K562 (cell line): ENCODE results near the gene AAK1. TPM values are rescaled to one million over a fixed set of nuclear protein-coding genes. Genes with fewer than 3 reads are reported as not detected.

ENCODE experiments used
- ATAC-seq: fragments of 200-7000 bp; cut with Tn5 transposase; 3 replicates; pipeline ENCODE4 v1.9.1; 2020; ENCODE audit warnings: moderate library complexity
- BruUV-seq: library from RNA; stranded (reverse); fragments of 400-500 nt; replicated peaks from 2 replicates; lab custom pipeline; 2021; lab: Mats Ljungman, UMichigan
- CTCF ChIA-PET: fragments of 300-600 bp; formaldehyde crosslinking; extraction: SDS; loops from one replicate; lab custom pipeline; 2021; ENCODE audit warnings: low intra/inter-chr PET ratio; lab: Yijun Ruan, JAX
- POLR2A ChIA-PET: fragments of 300-600, 350-650 bp; sonication (Branson Sonifier 250); formaldehyde crosslinking; extraction: SDS; loops from one replicate; lab custom pipeline; 2021; ENCODE audit warnings: antibody characterized with exemption, inconsistent platforms; lab: Yijun Ruan, JAX
- DNase-seq, 4 experiments: peaks; one replicate each; pipeline versions ENCODE4 v3.0.0 to v3.0.0-alpha.2; 2011 to 2018; ENCODE audit warnings: low spot score in 3 of 4, mixed read lengths in 3 of 4; ENCODE audit errors: extremely low read depth in 1 of 4
- FAIRE-seq: peaks from 2 replicates; lab custom pipeline; 2011; peaks lifted over from hg19 to GRCh38; lab: Jason Lieb, UNC
- H2AFZ ChIP-seq: 2 replicates; pipeline ENCODE4 v1.6.0; 2011; ENCODE audit warnings: low read depth, low read length, control low read depth, inconsistent platforms
- H3K27ac ChIP-seq: fragments of 200-600 bp; 3 replicates; pipeline ENCODE4 v1.8.0; 2011; ENCODE audit warnings: low read depth, mild to moderate bottlenecking, control low read depth, inconsistent platforms, low read length, moderate library complexity, mixed read lengths; ENCODE audit errors: extremely low read depth
- H3K27me3 ChIP-seq, 2 experiments: fragments of 300-600 bp in 1 of 2; 2 replicates in 1 of 2; 3 replicates in 1 of 2; pipeline versions ENCODE4 v1.6.0 to v1.8.0; 2011; ENCODE audit warnings: inconsistent platforms in 2 of 2, low read length in 2 of 2, mild to moderate bottlenecking in 1 of 2, mixed read lengths in 1 of 2, moderate library complexity in 1 of 2; ENCODE audit not compliant: control insufficient read depth in 2 of 2, insufficient read depth in 2 of 2
- H3K36me3 ChIP-seq: fragments of 300-600 bp; 3 replicates; pipeline ENCODE4 v1.8.0; 2011; ENCODE audit warnings: mild to moderate bottlenecking, low read length, inconsistent platforms; ENCODE audit not compliant: control insufficient read depth, insufficient read depth
- H3K4me1 ChIP-seq, 2 experiments: fragments of 200-600 bp in 1 of 2; replicated peaks in 1 of 2; 2 replicates in 1 of 2; 3 replicates in 1 of 2; pipeline versions ENCODE4 v1.5.1 to v1.8.0; 2011; ENCODE audit warnings: inconsistent platforms in 2 of 2, low read length in 2 of 2, mild to moderate bottlenecking in 1 of 2, mixed read lengths in 1 of 2, moderate library complexity in 1 of 2; ENCODE audit not compliant: control insufficient read depth in 2 of 2, insufficient read depth in 2 of 2
- H3K4me2 ChIP-seq: 2 replicates; pipeline ENCODE4 v1.6.1; 2011; ENCODE audit warnings: low read length, control low read depth, inconsistent platforms, mixed read lengths; ENCODE audit not compliant: insufficient read depth
- H3K4me3 ChIP-seq: fragments of 200-600 bp; sonication (generic), shearing (Covaris generic); 2 replicates; pipeline ENCODE4 v1.5.1; 2016; ENCODE audit warnings: control low read depth, inconsistent platforms
- H3K79me2 ChIP-seq: fragments of 200-600 bp; 3 replicates; pipeline ENCODE4 v1.8.0; 2011; ENCODE audit warnings: low read length, inconsistent platforms; ENCODE audit not compliant: control insufficient read depth, insufficient read depth
- H3K9ac ChIP-seq, 2 experiments: 2 replicates each; pipeline versions ENCODE4 v1.6.0 to v1.6.1; 2011; ENCODE audit warnings: low read depth in 2 of 2, low read length in 2 of 2, control low read depth in 1 of 2, inconsistent platforms in 1 of 2, mild to moderate bottlenecking in 1 of 2, mixed read lengths in 1 of 2; ENCODE audit not compliant: insufficient read depth in 1 of 2
- H3K9me1 ChIP-seq: one replicate; pipeline ENCODE4 v1.6.0; 2011; ENCODE audit warnings: inconsistent platforms, mild to moderate bottlenecking, low read length, moderate library complexity; ENCODE audit not compliant: control insufficient read depth, insufficient read depth
- H3K9me3 ChIP-seq: replicated peaks from 2 replicates; pipeline ENCODE4 v1.5.1; 2011; ENCODE audit warnings: low read depth, low read length, inconsistent platforms; ENCODE audit not compliant: control insufficient read depth, insufficient read depth
- H4K20me1 ChIP-seq: replicated peaks from 2 replicates; pipeline ENCODE4 v1.6.1; 2011; ENCODE audit warnings: low read length, inconsistent platforms, mixed read lengths; ENCODE audit not compliant: control insufficient read depth, insufficient read depth
- ARHGAP35 ChIP-seq: fragments of 450-650 bp; IDR thresholded peaks from 2 replicates; pipeline ENCODE4 v1.6.1; 2018; ENCODE audit not compliant: partially characterized antibody
- CREM ChIP-seq: IDR thresholded peaks from 2 replicates; pipeline ENCODE4 v1.6.1; 2014; ENCODE audit warnings: antibody characterized with exemption, low read depth
- DACH1 ChIP-seq: fragments of 450-650 bp; IDR thresholded peaks from 2 replicates; pipeline ENCODE4 v1.6.1; 2018; ENCODE audit not compliant: partially characterized antibody
- E2F3 ChIP-seq: fragments of 250-450 bp; sonication (Bioruptor Pico); IDR thresholded peaks from 2 replicates; pipeline ENCODE4 v1.4.0; 2020; ENCODE audit warnings: mild to moderate bottlenecking
- FOXK1 ChIP-seq: sonication (generic); formaldehyde crosslinking; IDR thresholded peaks from 2 replicates; pipeline ENCODE4 v1.8.0; 2022; ENCODE audit warnings: missing genetic modification reagents, mild to moderate bottlenecking, borderline replicate concordance
- GMEB1 ChIP-seq: fragments of 250-450 bp; sonication (Bioruptor Pico); IDR thresholded peaks from 2 replicates; pipeline ENCODE4 v1.4.0; 2020; ENCODE audit warnings: mild to moderate bottlenecking
- GTF3C2 ChIP-seq: IDR thresholded peaks from 3 replicates; pipeline ENCODE4 v1.6.1; 2011; ENCODE audit warnings: borderline replicate concordance, mild to moderate bottlenecking, moderate library complexity; ENCODE audit not compliant: insufficient read length; ENCODE audit errors: extremely low read depth
- HCFC1 ChIP-seq: IDR thresholded peaks from 2 replicates; pipeline ENCODE4 v1.6.1; 2012; ENCODE audit warnings: low read depth, low read length, improper control_type of control experiment
- KDM2B ChIP-seq: fragments of 250-450 bp; sonication (Bioruptor Pico); IDR thresholded peaks from 2 replicates; pipeline ENCODE4 v1.8.0; 2021; ENCODE audit warnings: mild to moderate bottlenecking, moderate library complexity
- KLF16 ChIP-seq: IDR thresholded peaks from 2 replicates; pipeline ENCODE4 v1.6.1; 2016; ENCODE audit warnings: antibody characterized with exemption
- SIN3A ChIP-seq, 2 experiments: fragments of 150-350 bp in 1 of 2; IDR thresholded peaks; 2 replicates each; pipeline ENCODE4 v1.6.1; 2011 to 2016; ENCODE audit warnings: borderline replicate concordance in 2 of 2, low read depth in 2 of 2, low read length in 2 of 2, mild to moderate bottlenecking in 2 of 2, moderate library complexity in 2 of 2; ENCODE audit not compliant: control insufficient read depth in 1 of 2
- SMARCA5 ChIP-seq: fragments of 450-650 bp; IDR thresholded peaks from 2 replicates; pipeline ENCODE4 v1.6.1; 2016
- SOX6 ChIP-seq: fragments of 450-650 bp; IDR thresholded peaks from 2 replicates; pipeline ENCODE4 v1.6.1; 2014; ENCODE audit warnings: mild to moderate bottlenecking
- SP1 ChIP-seq: sonication (generic); formaldehyde crosslinking; IDR thresholded peaks from 2 replicates; pipeline ENCODE4 v1.8.1; 2022; ENCODE audit warnings: mild to moderate bottlenecking, missing genetic modification reagents
- SREBF1 ChIP-seq: fragments of 150-350 bp; IDR thresholded peaks from 2 replicates; pipeline ENCODE4 v1.6.1; 2014; ENCODE audit warnings: antibody characterized with exemption, low read depth, low read length, borderline replicate concordance
- TAF9B ChIP-seq: fragments of 450-650 bp; IDR thresholded peaks from 2 replicates; pipeline ENCODE4 v1.6.1; 2018; ENCODE audit warnings: mild to moderate bottlenecking; ENCODE audit not compliant: partially characterized antibody
- THRB ChIP-seq: fragments of 450-650 bp; formaldehyde crosslinking; conservative IDR thresholded peaks from 2 replicates; pipeline ENCODE4 v1.4.0; 2022; ENCODE audit warnings: mild to moderate bottlenecking, missing genetic modification characterization
- ZNF239 ChIP-seq: fragments of 250-450 bp; sonication (Bioruptor Pico); IDR thresholded peaks from 2 replicates; pipeline ENCODE4 v1.4.0; 2020; ENCODE audit warnings: mild to moderate bottlenecking
- ZSCAN32 ChIP-seq: fragments of 450-650 bp; formaldehyde crosslinking; IDR thresholded peaks from 2 replicates; pipeline ENCODE4 v1.4.0; 2020; ENCODE audit warnings: mild to moderate bottlenecking, moderate library complexity
- WGBS: fragments of 100-300 bp; shearing (Covaris generic); methylation state at CpG from one replicate; pipeline ENCODE4 v1.1.6; 2016; ENCODE audit warnings: low coverage, mixed read lengths; ENCODE audit not compliant: insufficient coverage; ENCODE audit errors: missing lambda C conversion rate; 5-methylcytosine and 5-hydroxymethylcytosine counted together
- in situ Hi-C: fragments of 300-500 bp; cut with MboI; formaldehyde crosslinking; loops from 4 replicates; pipeline ENCODE4 v1.15.0; 2018; ENCODE audit warnings: inconsistent platforms, mixed read lengths
- intact Hi-C: fragments of 100-400 bp; cut with micrococcal nuclease; formaldehyde crosslinking; loops from 2 replicates; pipeline ENCODE4 v1.14.2; 2022
- polyA plus RNA-seq, 8 experiments: library from polyadenylated mRNA; depleted of rRNA in 4 of 8; stranded (reverse) in 5 of 8; unstranded in 3 of 8; fragments of >200 nt; fragmentation: Nextera tagmentation in 2 of 8; fragmentation: Illumina TruSeq in 1 of 8; extraction: Ambion mirVana in 2 of 8; extraction: Trizol in 1 of 8; gene quantifications; 2 replicates each; pipeline versions ENCODE4 v1.2.1 to v1.2.3, GENCODE V29; 2011 to 2014; ENCODE audit warnings: inconsistent platforms in 1 of 8, missing spikeins in 1 of 8
- total RNA-seq, 7 experiments: library from RNA; depleted of rRNA in 6 of 7; stranded (reverse); fragments of >200 nt in 6 of 7; fragmentation: Illumina TruSeq in 2 of 7; extraction: Trizol in 2 of 7; gene quantifications; 2 replicates each; pipeline versions ENCODE4 v1.2.1 to v1.2.3, GENCODE V29; 2011 to 2021; ENCODE audit warnings: low replicate concordance in 1 of 7

The AAK1 gene
- total and polyA plus RNA-seq, 9 of the 15 experiments (the other 6 are each of a cell fraction or from before 2014, with no cell fraction given): 0.89 to 17.1 (median 6.0) TPM

GRCh38 chr2:69687971-69688611, 44.6 kb upstream of the AAK1 start:
- no peak for ATAC-seq
- no peak for DNase-seq
- intact Hi-C loops (no loop called here), in situ Hi-C loops (no loop called here)
- ChIA-PET CTCF (no interaction called here), POLR2A (interaction anchor here (0.6 kb wide), 1 partner anchor 548 kb away, joined by 5 read pairs; no protein-coding TSS in a partner anchor)
- no peaks in the 10 kb centered on the region for H3K79me2 ChIP-seq
- H3K27ac ChIP-seq: no peak overlapping the region
- no peak overlapping the region for H3K4me3 ChIP-seq
- no peaks in the 10 kb centered on the region for H4K20me1 ChIP-seq
- H3K9ac ChIP-seq: no peak overlapping the region
- BruUV-seq: no TSS peak
- H3K4me1 ChIP-seq: peaks cover 0 to 17% of the 10 kb centered on the region in 2 experiments; a peak in 3 of 5 replicates
- H3K27me3 ChIP-seq: no peaks in the 10 kb centered on the region
- WGBS: 31% methylated on average over 7 of the region's 7 CpGs
- H3K36me3 ChIP-seq: no peaks in the 10 kb centered on the region
- no peak overlapping the region for H3K4me2 ChIP-seq
- FAIRE-seq: no peak
- H3K9me3 ChIP-seq: no peaks in the 10 kb centered on the region
- H3K9me1 ChIP-seq: no peaks in the 10 kb centered on the region
- no peak overlapping the region for H2AFZ ChIP-seq
- TF ChIP-seq THRB (CRISPR knock-in tag) (no peak), SOX6 (no peak), ZNF239 (CRISPR knock-in tag) (no peak), KDM2B (CRISPR knock-in tag) (no peak), CREM (peak; percentile 34; the same call in 1 of the 2 replicates), SREBF1 (no peak), SIN3A (IDR thresholded peaks at IDR 0.05; ENCODE audit: borderline replicate concordance in 2 of 2, control insufficient read depth in 1 of 2, low read depth in 2 of 2, low read length in 2 of 2) (no peak), DACH1 (peak; percentile 27), KLF16 (no peak), TAF9B (no peak), HCFC1 (no peak), ZSCAN32 (CRISPR knock-in tag) (no peak), FOXK1 (CRISPR knock-in tag) (no peak), SP1 (CRISPR knock-in tag) (no peak), SMARCA5 (no peak), ARHGAP35 (no peak), E2F3 (CRISPR knock-in tag) (no peak), GTF3C2 (no peak), GMEB1 (CRISPR knock-in tag) (no peak)
